Right lobe of liver (tissue), 6 donors: ENCODE measurements around the gene APOC4. TPM values are rescaled to one million over a fixed set of nuclear protein-coding genes. Genes with fewer than 3 reads are reported as not detected.

Source experiments
- ATAC-seq, 4 donors: fragments of 200-7000 bp; cut with Tn5 transposase; one replicate each; pipeline ENCODE4 v1.9.1; 2020; ENCODE audit warnings: mild to moderate bottlenecking in 4 of 4, moderate library complexity in 4 of 4
- DNase-seq, 3 donors: peaks; one replicate each; pipeline ENCODE4 v3.0.0-alpha.2; 2020
- H3K27ac ChIP-seq, 3 donors: fragments of 200-600 bp; one replicate each; pipeline ENCODE4 v1.8.0; 2022
- H3K27me3 ChIP-seq, 2 donors: fragments of 200-600 bp; one replicate each; pipeline ENCODE4 v1.8.0; 2022
- H3K36me3 ChIP-seq, 4 donors: fragments of 200-600 bp; sonication (generic) in 1 of 4; one replicate each; pipeline versions ENCODE4 v1.5.1 to v1.8.0; 2017 to 2022; ENCODE audit warnings: control low read depth in 1 of 4
- H3K4me1 ChIP-seq, 4 donors: fragments of 200-600 bp; sonication (generic) in 1 of 4; one replicate each; pipeline versions ENCODE4 v1.5.1 to v1.8.0; 2017 to 2022; ENCODE audit warnings: control low read depth in 1 of 4
- H3K4me3 ChIP-seq, 3 donors: fragments of 200-600 bp; one replicate each; pipeline ENCODE4 v1.8.0; 2022
- H3K9me3 ChIP-seq, 4 donors: fragments of 200-600 bp; sonication (generic) in 1 of 4; one replicate each; pipeline versions ENCODE4 v1.5.1 to v1.8.0; 2017 to 2022; ENCODE audit warnings: control low read depth in 1 of 4
- POLR2A ChIP-seq: fragments of 450-650 bp; IDR thresholded peaks from one replicate; pipeline ENCODE4 v1.6.1; 2017; ENCODE audit warnings: antibody characterized with exemption, mild to moderate bottlenecking
- WGBS: methylation state at CpG from one replicate; pipeline ENCODE4 v1.1.6; 2018; ENCODE audit warnings: low coverage, low lambda C conversion rate; ENCODE audit not compliant: insufficient coverage; ENCODE audit errors: missing lambda C conversion rate; 5-methylcytosine and 5-hydroxymethylcytosine counted together
- intact Hi-C, 2 donors: fragments of 100-400 bp; cut with DNase I; formaldehyde crosslinking; loops; one replicate each; pipeline versions ENCODE4 v1.11.2 to v1.14.1; 2022
- total RNA-seq, 6 experiments: library from RNA; depleted of rRNA in 2 of 6; stranded (reverse); fragments of >200 nt in 2 of 6; fragmentation: NEBNext Ultra II Directional in 3 of 6; extraction: Animal tissue kit (Norgen Biotek cat#: 25700) in 3 of 6; gene quantifications; one replicate each; pipeline versions ENCODE4 v1.1.0 to v1.2.4, GENCODE V29; 2016 to 2023
- TF ChIP-seq, protein P1 (sequence below), 4 donors: fragments of 200-600 bp in 3 of 4; fragments of 450-650 bp in 1 of 4; IDR thresholded peaks; one replicate each; pipeline versions ENCODE4 v1.5.1 to v1.8.0; 2016 to 2022; ENCODE audit warnings: antibody characterized with exemption in 4 of 4, mild to moderate bottlenecking in 2 of 4
- donor health status: DM: no; HTN: yes; CAD: no.
- donor health status: DM: no; HTN: no; CAD: no.
- donor health status: DM: no; HTN: no; CAD: no.
- donor health status: DM: no; HTN: yes; CAD: no.
- donor health status: DM: no; HTN: yes; CAD: no.

The APOC4 gene
- total RNA-seq, 6 experiments from 2014 or later, result 55.6 to 462 (median 203) TPM

DNA sequence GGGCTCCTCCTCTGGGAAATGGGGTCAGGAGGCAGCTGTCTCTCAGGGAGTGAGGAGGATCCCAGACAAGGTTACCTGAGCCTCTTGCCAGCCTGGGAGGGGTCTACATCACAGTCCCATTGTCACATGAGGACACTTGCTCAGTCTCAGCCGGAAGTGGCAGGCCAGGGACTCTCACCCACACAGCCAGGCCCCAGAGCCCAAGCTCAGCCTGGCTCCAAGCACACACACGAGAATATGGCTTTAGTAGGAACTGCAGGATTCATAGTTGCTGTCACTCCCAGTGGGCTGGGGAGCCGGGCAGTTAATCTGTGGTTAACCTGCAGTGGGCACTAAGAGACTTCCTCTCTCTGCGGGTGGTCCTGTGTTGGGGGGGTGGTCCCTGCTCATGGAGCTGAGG lies 43.4 kb downstream of the APOC4 start:
- H3K4me3 ChIP-seq, result no peak overlapping the region
- no peaks in the 10 kb centered on the region for H3K27me3 ChIP-seq
- no peak for TF ChIP-seq POLR2A
- TF ChIP-seq, protein P1, sequence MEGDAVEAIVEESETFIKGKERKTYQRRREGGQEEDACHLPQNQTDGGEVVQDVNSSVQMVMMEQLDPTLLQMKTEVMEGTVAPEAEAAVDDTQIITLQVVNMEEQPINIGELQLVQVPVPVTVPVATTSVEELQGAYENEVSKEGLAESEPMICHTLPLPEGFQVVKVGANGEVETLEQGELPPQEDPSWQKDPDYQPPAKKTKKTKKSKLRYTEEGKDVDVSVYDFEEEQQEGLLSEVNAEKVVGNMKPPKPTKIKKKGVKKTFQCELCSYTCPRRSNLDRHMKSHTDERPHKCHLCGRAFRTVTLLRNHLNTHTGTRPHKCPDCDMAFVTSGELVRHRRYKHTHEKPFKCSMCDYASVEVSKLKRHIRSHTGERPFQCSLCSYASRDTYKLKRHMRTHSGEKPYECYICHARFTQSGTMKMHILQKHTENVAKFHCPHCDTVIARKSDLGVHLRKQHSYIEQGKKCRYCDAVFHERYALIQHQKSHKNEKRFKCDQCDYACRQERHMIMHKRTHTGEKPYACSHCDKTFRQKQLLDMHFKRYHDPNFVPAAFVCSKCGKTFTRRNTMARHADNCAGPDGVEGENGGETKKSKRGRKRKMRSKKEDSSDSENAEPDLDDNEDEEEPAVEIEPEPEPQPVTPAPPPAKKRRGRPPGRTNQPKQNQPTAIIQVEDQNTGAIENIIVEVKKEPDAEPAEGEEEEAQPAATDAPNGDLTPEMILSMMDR (IDR thresholded peaks at IDR 0.05), result no peak
- DNase-seq, result no peak
- no peak for ATAC-seq
- H3K9me3 ChIP-seq, result no peaks in the 10 kb centered on the region
- no peaks in the 10 kb centered on the region for H3K4me1 ChIP-seq
- intact Hi-C loops, result no loop called here
- WGBS, result no CpG with 5 or more reads among the region's 4 CpGs
- H3K36me3 ChIP-seq, result peaks cover 0 to 51% (median 5%) of the 10 kb centered on the region in 4 donors
- no peak overlapping the region for H3K27ac ChIP-seq

DNA sequence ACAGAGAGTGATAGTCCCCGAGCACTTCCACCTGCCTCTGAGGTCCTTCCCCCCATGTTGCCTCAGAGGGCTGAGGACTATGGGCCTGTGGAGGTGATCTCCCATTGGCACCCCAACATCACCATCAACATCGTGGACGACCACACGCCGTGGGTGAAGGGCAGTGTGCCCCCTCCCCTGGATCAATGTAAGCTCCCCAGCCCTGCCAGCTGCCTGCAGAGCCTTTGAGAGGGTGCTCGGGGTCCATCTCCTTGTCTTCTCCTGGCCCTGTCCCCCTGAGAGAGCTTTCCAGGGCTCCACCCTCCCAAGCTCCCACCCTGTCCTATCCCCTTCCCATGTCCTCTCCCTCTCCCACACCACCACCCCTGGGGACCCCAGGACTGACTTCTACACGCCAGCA lies 44.4 kb downstream of the APOC4 start:
- Histone ChIP-seq H3K4me3 (no peak overlapping the region), H3K36me3 (peaks cover 0 to 52% (median 9%) of the 10 kb centered on the region in 4 donors), H3K4me1 (no peaks in the 10 kb centered on the region), H3K27ac (no peak overlapping the region), H3K9me3 (no peaks in the 10 kb centered on the region), H3K27me3 (no peaks in the 10 kb centered on the region)
- intact Hi-C loops, result no loop called here
- no peak for TF ChIP-seq POLR2A
- TF ChIP-seq, protein P1 (IDR thresholded peaks at IDR 0.05), result no peak
- 73% methylated on average over 2 of the region's 7 CpGs for WGBS
- ATAC-seq, result no peak
- no peak for DNase-seq

DNA sequence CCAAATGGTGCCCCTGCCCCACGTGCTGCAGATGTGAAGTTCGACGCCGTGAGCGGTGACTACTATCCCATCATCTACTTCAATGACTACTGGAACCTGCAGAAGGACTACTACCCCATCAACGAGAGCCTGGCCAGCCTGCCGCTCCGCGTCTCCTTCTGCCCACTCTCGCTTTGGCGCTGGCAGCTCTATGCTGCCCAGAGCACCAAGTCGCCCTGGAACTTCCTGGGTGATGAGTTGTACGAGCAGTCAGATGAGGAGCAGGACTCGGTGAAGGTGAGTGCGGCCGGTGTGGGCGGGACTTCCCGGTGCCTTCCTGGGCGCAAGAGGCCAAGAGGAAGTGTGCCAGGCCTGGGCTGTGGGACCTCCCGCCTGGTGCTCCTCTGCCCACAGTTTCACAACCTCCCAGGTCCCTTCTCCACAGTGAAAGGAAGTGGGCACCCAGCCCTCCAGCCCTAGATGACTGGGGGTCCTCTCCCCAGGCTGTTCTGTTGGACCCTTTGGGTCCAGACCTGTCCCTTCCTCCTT lies 45.2 kb downstream of the APOC4 start:
- H3K27me3 ChIP-seq, result no peaks in the 10 kb centered on the region
- H3K4me3 ChIP-seq, result no peak overlapping the region
- TF ChIP-seq POLR2A, result no peak
- TF ChIP-seq, protein P1 (IDR thresholded peaks at IDR 0.05), result no peak
- intact Hi-C loops, result no loop called here
- H3K27ac ChIP-seq, result no peak overlapping the region
- peaks cover 0 to 50% (median 10%) of the 10 kb centered on the region in 4 donors for H3K36me3 ChIP-seq
- no peak for ATAC-seq
- no peaks in the 10 kb centered on the region for H3K9me3 ChIP-seq
- H3K4me1 ChIP-seq, result no peaks in the 10 kb centered on the region
- no peak for DNase-seq
- no CpG with 5 or more reads among the region's 20 CpGs for WGBS

DNA sequence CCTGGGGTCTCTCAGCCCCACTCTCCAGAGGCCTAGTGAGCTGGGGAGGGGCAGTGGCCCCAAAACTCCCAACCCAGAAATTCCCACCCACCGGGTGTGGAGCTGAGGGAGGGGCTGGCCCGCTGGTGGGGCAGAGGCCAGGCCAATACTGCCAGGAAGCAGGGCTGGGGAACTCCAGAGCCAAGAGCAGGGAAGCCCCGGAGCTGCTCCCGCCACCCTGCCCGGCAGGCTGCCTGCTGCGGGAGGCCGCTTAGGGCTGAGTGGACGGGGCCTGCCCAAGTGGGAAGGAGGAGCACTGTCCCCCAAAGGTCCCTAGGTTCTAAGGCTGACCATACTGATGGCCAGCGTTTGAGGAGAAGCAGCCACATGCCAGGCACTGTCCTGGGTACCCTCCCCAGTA lies 46.2 kb downstream of the APOC4 start:
- WGBS, result no CpG with 5 or more reads among the region's 9 CpGs
- Histone ChIP-seq H3K27me3 (no peaks in the 10 kb centered on the region), H3K9me3 (no peaks in the 10 kb centered on the region), H3K4me1 (no peaks in the 10 kb centered on the region), H3K4me3 (no peak overlapping the region), H3K36me3 (peaks cover 0 to 55% (median 14%) of the 10 kb centered on the region in 4 donors), H3K27ac (no peak overlapping the region)
- ATAC-seq, result no peak
- no peak for DNase-seq
- TF ChIP-seq, protein P1 (IDR thresholded peaks at IDR 0.05), result no peak
- no peak for TF ChIP-seq POLR2A
- intact Hi-C loops, result no loop called here
